Activated T-helper 9 cell treated with anti-CD3 and anti-CD28 coated beads, Interleukin-2, amount 50 U/mL, for 16 hours (primary cell): ENCODE data around the gene ACP4.

ENCODE experiments used
- DNase-seq: peaks from one replicate; pipeline ENCODE4 v3.0.0-alpha.2; 2020; ENCODE audit warnings: low read depth

The ACP4 gene

GRCh38 chr19:50844296-50844935 is 54.2 kb downstream of the ACP4 start:
- no peak for DNase-seq
